GM12872 (cell line): ENCODE results near the gene ST6GAL1.

Experiments
- TF ChIP-seq, protein P1 (sequence below): IDR thresholded peaks from 3 replicates; pipeline ENCODE4 v1.5.1; 2011; ENCODE audit warnings: low read depth, mild to moderate bottlenecking, low read length, moderate library complexity; ENCODE audit not compliant: insufficient read depth

ST6GAL1 gene

DNA sequence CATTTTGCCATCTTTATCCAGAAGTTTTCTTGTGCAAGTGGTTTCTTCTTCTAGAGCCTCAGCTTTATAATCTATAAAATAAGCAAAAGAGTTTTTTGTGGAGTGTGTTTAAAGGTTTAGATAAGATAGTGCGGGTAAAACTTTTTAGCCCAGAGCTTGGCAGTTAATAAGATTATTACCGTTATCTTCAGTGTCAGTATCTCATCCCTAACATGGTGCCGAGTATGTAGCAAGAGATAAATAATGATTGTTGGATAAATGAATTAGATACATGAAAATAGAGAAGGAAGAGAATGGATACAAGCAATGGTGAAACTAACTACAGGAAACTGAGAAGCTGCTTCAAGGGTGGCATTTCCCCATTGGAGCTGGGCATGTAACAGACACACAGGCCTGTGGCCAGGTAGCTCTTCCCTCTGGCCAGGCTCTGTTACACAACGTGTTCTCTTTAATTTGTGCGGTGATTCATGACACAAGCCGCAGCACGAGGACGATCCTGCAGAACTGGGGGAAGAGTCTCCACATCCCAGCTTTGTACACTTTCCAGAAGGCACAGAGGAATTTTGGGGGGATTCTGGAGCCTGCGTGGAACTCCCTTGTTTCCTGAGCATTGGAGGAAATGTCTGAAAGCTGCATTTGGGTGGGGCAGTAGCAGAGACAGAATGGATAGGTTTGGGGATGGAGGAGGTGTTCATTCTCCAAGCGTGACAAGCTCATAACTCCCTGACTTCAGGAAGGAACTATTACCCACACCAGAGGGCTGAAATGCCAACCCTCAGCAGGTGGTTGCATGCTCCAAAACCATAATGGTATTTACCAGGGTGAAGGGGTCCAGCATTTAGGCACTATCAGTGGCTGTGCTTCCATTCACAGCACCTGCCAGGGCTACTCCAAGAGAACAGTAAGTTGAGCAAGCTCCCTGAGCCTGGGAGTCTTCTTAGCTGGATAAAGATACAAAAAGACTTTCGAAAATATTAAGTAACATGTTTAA lies 14.2 kb upstream of the ST6GAL1 start:
- TF ChIP-seq, protein P1, sequence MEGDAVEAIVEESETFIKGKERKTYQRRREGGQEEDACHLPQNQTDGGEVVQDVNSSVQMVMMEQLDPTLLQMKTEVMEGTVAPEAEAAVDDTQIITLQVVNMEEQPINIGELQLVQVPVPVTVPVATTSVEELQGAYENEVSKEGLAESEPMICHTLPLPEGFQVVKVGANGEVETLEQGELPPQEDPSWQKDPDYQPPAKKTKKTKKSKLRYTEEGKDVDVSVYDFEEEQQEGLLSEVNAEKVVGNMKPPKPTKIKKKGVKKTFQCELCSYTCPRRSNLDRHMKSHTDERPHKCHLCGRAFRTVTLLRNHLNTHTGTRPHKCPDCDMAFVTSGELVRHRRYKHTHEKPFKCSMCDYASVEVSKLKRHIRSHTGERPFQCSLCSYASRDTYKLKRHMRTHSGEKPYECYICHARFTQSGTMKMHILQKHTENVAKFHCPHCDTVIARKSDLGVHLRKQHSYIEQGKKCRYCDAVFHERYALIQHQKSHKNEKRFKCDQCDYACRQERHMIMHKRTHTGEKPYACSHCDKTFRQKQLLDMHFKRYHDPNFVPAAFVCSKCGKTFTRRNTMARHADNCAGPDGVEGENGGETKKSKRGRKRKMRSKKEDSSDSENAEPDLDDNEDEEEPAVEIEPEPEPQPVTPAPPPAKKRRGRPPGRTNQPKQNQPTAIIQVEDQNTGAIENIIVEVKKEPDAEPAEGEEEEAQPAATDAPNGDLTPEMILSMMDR = no peak

- TF ChIP-seq, protein P1 = no peak
Observed at GRCh38 chr3:186917512-186918312, 12.6 kb upstream of the ST6GAL1 start.

DNA sequence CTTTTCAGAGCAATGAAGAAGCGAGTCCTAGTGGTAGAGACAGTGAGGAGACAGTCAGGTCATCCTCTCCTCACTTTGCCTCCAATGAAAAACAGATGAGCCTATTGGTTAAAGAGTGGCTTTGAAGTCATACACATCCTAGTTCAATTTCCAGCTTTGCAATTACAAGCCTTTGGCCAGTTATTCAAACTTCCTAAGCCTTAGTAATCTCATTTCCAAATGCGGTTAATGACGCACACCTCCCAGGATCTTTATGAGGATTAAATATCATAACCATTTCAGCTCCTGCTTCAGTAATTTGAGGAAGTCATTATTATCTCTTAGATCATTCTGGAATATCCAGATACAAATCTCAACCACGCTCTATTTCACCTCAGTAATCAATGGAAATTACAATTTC lies 10.0 kb upstream of the ST6GAL1 start:
- TF ChIP-seq, protein P1 = no peak

- TF ChIP-seq, protein P1 = no peak
Observed at GRCh38 chr3:186920796-186921195, 9.5 kb upstream of the ST6GAL1 start.

DNA sequence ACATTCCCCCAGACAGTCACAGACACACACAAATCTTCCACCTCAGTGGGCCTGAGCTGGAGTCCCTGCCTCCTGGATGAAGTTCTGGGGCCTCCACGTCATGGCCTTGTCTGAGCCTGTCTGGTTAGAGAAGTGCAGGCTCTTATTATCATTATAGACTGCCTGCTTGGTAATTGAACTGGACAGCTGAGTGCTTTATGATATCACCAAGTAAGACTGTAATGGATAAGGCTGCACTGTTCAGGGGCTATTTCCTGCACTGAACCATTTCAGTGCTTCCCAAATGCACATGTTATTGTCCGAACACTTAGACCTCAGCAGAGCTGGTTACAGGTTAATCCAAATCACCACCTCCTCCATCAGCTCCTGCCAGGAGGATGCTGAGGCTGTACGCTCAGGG lies 8.7 kb upstream of the ST6GAL1 start:
- TF ChIP-seq, protein P1 = no peak

GRCh38 chr3:186922224-186922623 lies 8.1 kb upstream of the ST6GAL1 start:
- TF ChIP-seq, protein P1 = no peak

- TF ChIP-seq, protein P1 = no peak
Observed at GRCh38 chr3:186922790-186923189, 7.5 kb upstream of the ST6GAL1 start.
